Activated CD8-positive, alpha-beta memory T cell treated with anti-CD3 and anti-CD28 coated beads for 36 hours (primary cell): Measurements from ENCODE around the gene HRAS. TPM values are rescaled to one million over a fixed set of nuclear protein-coding genes. Genes with fewer than 3 reads are reported as not detected.

Source experiments
- CTCF ChIA-PET: fragments of 350-600 bp; sonication (Branson Sonifier 250); formaldehyde crosslinking; loops from one replicate; lab custom pipeline; 2021; ENCODE audit warnings: antibody characterized with exemption; lab: Charles Lee
- POLR2A ChIA-PET: fragments of 350-600 bp; sonication (Branson Sonifier 250); formaldehyde crosslinking; loops from one replicate; lab custom pipeline; 2021; ENCODE audit warnings: antibody characterized with exemption; lab: Charles Lee
- total RNA-seq, 2 experiments: library from RNA; stranded (reverse); gene quantifications; one replicate each; pipeline ENCODE4 v1.2.3, GENCODE V29; 2021

The HRAS gene
- total RNA-seq, 2 experiments from 2014 or later: 75.2 to 79.1 TPM

DNA sequence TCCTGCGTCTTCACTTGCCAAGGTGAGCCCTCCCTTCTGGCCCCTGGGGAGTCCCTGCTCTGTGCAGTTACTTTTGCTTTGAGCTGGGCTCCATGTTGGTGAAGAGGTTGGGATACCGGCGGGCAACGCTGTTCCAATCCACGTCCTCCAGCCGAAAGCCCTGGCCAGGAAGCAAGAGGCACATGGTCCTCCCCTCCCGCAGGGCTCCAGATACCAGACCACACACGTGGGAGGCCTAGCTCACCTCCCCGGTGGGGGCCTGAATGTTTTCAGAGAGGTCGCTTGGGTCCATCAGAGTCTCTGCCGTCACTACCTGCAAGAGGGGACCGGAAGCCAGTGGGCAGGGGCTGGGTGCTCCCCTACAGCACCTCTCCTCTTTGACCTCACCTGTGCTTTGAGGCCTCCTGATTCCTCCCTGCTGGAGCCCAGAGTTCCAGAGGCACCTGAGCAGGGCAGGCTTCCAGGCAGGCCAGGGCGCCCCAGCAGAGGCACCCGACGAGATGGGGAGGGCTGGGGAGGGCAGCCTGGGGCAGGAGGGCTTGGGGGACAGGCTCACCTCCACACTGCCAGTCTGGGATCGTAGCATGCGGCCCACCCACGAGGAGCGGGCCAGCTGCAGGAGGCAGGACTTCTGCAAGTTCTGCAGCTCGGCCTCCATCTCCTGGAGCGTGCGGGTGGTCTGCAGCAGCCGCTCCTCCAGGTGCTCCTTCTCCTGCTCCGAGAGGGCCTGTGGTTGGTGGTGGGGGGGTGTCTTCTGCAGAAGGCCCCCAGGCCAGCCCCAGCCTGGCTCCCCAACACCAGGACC lies 22.2 kb upstream of the HRAS start:
- POLR2A ChIA-PET: interaction anchor here (1.1 kb wide), 1 partner anchor 22 kb away, joined by 3 read pairs; no protein-coding TSS in a partner anchor
- CTCF ChIA-PET: interaction anchor here (6.5 kb wide), 1 partner anchor 166 kb away, joined by 59 read pairs; no protein-coding TSS in a partner anchor

DNA sequence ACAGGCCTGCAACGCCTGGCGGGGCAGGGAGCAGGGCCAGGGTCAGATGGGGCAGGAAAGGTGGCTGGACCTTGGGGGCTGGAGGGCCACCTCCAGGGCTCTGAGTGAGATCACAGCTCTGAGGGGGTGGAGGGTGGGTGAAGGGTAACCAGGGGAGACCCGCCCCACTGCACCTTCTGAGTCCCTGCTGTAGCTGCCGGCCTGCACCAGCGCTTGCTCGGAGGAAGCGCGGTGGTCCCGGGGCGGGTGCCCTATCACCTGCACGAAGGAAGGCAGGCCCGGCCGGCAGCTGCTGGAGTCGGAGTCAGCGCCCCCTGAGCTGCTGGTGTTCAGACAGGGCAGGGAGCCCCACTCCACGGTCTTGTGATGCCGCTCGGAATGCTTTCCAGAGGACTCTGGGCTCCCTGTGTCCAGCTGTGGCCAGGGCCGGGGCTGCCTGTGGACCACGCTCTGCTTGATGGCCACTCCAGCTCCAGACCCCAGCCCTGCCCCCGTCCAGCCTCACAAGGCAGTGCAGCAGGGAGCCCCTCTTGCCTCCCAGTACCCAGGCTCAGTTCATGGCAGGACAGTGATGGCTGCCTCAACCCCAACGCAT lies 21.4 kb upstream of the HRAS start:
- CTCF ChIA-PET: interaction anchor here (0.5 to 6.5 kb wide), 6 partner anchors 11 to 167 kb away, joined by 3 to 59 read pairs (median 4); no protein-coding TSS in a partner anchor
- POLR2A ChIA-PET: interaction anchor here (1.1 kb wide), 2 partner anchors 12 to 21 kb away, joined by 3 read pairs; no protein-coding TSS in a partner anchor

DNA sequence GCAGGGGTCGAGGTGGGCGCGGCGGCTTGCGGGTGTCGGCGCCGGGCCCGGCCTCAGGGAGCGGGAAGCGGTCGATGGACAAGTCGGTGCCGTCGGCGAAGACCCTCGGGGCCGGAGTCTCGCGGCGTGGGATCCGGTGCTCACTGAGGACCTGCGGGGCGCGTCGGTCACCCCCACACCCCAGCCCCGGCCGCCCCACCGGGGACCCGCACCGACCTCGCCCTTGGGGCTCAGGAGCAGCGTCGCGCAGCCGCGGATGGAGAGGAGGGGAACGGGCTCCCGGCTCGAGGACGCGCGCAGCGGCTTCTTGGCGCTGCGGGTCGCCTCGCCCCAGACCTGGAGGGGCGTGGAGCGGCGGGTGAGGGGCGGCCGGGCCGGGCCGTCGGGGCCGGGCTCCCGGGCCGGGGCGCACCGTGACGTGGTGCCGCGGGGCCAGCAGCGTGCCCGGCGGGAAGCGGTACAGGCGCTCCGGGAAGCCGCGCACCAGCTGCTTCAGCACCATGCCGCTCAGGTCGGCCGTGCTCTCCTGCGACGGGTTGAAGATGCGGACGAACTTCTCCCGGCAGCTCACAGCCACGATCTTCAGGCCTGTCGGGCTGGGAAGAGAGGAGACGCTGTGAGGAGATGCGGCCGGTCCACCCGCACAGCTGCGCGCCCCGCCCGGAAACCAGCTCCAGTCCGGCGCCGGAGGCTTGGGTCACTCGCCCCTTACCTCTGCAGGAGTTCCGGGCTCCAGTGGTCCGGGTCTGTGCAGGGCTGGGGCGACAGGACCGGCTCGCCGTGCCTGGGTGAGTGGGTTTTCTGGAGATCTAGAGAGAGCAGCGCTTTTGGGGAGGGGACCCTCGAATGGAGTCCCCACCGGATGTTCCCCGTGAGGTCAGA lies 20.6 kb upstream of the HRAS start:
- ChIA-PET CTCF (interaction anchor here (0.5 to 6.5 kb wide), 9 partner anchors 11 to 168 kb away, joined by 3 to 59 read pairs (median 4); no protein-coding TSS in a partner anchor), POLR2A (interaction anchor here (0.9 to 1.1 kb wide), 3 partner anchors 8 to 20 kb away, joined by 3 to 4 read pairs (median 3); no protein-coding TSS in a partner anchor)

DNA sequence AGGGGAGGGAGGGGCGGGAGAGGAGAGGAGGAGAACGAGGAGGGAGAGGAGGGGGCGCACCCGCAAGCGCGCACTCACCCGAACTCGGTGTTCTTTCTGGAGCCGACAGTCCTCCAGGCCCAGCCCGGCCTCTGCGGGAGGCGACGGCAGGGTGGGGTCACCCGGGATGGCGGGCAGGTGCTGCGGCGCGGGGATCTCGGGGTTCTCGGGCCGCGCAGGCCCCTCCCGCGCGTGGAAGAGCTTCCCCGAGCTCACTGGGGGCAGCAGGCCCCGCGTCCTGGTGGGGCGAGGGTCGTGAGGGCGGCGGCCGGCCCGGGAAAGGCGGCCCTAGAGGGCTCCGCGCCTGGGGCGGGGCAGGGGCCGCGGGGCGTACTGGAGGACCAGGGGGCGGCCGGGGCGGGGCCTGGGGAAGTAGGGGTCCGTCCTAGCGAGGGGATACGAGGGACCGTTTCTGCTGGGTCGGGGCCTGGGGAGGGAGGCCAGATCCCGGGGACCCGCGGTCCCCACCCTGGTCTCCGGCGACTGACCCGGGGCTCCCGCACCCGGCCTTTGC lies 19.9 kb upstream of the HRAS start:
- POLR2A ChIA-PET: interaction anchor here (0.9 to 1.5 kb wide), 3 partner anchors 9 to 21 kb away, joined by 4 to 5 read pairs (median 4); partner anchors contain the start of gene PHRF1
- CTCF ChIA-PET: interaction anchor here (0.8 to 6.5 kb wide), 11 partner anchors 13 to 173 kb away, joined by 3 to 59 read pairs (median 4); partner anchors contain the start of gene PHRF1

- ChIA-PET POLR2A (interaction anchor here (0.9 to 1.5 kb wide), 3 partner anchors 9 to 21 kb away, joined by 4 to 5 read pairs (median 4); partner anchors contain the start of gene PHRF1), CTCF (interaction anchor here (0.6 to 6.5 kb wide), 13 partner anchors 9 to 175 kb away, joined by 3 to 59 read pairs (median 4); partner anchors contain the start of gene PHRF1)
These were observed 19.3 kb upstream of the HRAS start for GRCh38 chr11:554428-555226.

- CTCF ChIA-PET: interaction anchor here (0.9 to 6.5 kb wide), 7 partner anchors 9 to 174 kb away, joined by 4 to 59 read pairs (median 5); partner anchors contain the start of gene PHRF1
- POLR2A ChIA-PET: interaction anchor here (1.4 to 1.5 kb wide), 2 partner anchors 14 to 22 kb away, joined by 4 to 5 read pairs; partner anchors contain the start of gene PHRF1
These were observed 18.6 kb upstream of the HRAS start for GRCh38 chr11:553988-554340.

DNA sequence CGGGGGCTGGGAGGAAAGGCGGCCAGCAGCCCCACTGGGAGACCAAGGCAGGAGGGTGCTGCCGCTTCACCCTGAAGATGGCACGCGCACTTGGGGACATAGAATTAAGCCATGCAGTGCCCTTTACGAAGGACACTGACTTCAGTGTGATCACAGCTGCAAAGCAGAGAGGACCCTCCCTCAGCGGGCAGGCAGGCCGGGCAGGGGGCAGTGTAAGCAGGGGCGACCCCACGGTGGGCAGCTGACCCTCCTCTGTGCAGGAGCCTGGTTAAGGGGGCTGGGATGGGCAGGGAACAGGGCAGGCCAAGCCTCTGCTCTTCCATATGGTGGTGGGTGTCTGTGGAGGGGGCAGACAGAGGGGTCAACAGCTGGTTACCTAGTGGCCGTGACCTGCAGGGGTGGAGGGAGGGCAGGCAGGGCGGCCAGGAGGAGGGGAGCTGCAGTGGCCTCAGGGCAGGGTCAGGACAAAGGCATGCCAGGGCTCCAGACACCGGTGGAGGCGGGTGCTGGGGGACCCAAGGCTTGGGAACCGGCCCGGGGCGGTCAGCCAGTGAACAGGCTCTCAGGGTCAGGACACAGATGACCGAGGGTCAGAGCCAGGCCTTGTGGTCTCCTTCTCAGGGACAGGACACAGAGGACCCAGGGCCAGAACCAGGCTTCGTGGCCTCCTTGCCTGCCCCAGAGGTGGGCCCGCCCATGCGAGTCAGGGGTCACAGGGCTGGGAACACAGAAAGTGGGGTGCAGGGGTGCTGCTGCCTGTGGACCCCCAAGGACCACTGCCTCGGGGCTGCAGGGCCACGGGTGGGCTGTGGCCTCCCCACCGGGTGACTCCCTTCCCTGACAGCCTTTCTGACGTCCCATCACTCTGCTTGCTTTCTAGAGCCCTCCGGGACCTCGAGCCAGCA lies 18.0 kb upstream of the HRAS start:
- CTCF ChIA-PET: interaction anchor here (2.8 to 6.5 kb wide), 2 partner anchors 35 to 170 kb away, joined by 12 to 59 read pairs; no protein-coding TSS in a partner anchor
- POLR2A ChIA-PET: no interaction called here

DNA sequence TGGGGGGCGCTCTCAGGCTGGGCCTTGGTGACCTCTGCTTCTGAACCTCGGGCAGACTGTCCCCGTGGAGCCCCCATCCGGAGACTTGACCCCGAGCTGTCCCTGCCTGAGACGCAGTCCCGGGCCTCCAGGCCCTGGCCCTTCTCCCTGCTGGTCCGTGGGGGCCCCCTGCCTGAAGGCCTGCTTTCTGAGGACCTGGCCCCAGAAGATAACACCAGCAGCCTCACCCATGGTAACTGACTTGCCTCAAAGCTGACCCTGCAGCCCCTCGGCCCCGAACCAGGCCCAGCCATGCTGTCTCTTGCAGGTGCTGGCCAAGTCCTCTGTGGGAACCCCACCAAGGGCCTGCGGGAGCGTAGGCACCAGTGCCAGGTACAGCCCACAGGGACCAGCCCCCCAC lies 16.2 kb upstream of the HRAS start:
- ChIA-PET CTCF (interaction anchor here (1.0 to 6.5 kb wide), 2 partner anchors 32 to 172 kb away, joined by 3 to 59 read pairs; no protein-coding TSS in a partner anchor), POLR2A (no interaction called here)

DNA sequence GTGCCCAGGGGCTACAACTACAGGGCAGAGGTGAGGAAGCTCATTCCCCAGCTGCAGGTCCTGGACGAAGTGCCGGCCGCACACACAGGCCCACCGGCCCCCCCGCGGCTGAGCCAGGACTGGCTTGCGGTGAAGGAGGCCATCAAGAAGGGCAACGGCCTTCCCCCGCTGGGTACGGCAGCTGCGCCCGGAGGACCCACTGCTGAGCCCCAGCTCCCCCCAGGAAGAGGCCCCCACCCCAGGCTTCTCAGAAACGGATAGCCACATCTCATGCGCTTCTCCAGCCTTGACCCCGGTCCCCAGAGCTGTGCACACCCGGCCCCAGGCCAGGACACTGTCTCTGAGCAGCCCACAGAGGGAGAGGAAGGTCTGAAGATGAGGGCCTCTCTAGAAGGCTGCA lies 15.8 kb upstream of the HRAS start:
- ChIA-PET POLR2A (interaction anchor here (0.9 kb wide), 1 partner anchor 16 kb away, joined by 3 read pairs; the partner anchor contains the start of gene HRAS), CTCF (interaction anchor here (0.6 to 1.0 kb wide), 2 partner anchors 32 to 217 kb away, joined by 3 read pairs; no protein-coding TSS in a partner anchor)

DNA sequence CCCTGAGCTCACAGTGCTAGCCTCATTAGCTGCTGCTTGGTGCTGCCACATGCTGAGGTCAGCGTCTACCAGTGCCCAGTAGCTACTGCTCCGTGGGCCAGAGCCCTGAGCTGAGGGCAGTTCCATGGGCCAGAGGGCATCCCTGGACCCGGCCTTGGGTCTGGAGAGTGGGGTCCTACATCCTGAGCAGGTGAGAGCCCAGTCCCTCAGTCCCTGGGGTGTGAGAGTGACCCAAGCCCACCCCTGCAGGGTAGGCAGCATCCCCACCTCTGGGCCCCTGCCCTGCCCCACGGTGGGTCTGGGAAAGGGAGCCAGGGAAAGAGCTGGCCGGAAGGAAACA lies 15.3 kb upstream of the HRAS start:
- ChIA-PET CTCF (interaction anchor here (0.6 to 1.0 kb wide), 2 partner anchors 32 to 217 kb away, joined by 3 read pairs; no protein-coding TSS in a partner anchor), POLR2A (interaction anchor here (0.9 kb wide), 1 partner anchor 15 kb away, joined by 3 read pairs; the partner anchor contains the start of gene HRAS)

DNA sequence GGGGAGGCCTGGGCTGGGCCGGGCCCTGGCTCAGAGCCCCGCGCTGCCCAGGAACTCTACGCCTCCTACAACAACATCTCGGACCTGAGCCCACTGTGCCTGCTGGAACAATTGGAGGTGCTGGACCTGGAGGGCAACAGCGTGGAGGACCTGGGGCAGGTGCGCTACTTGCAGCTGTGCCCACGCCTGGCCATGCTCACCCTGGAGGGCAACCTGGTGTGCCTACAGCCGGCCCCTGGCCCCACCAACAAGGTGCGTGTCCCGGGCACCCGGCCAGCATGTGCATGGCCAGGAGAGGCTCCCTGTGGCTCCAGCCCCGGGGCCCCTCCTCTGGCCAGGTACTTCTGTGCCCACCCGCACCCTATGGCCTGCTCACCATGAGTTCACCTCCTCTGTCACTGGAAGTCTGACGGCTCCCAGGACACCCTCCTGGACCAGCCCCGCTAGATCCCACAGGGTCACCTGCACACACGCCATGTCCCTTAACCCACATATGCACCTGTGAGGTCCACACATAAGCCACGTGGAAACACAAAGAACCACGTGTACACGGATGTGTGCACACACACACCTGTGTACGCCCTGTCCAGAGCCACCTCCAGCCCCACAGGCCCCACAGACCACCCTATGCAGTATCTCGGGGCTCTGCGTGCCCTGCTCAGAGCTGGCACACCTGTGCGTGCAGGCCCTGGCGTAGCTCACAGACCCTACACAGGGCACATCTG lies 14.8 kb upstream of the HRAS start:
- POLR2A ChIA-PET: interaction anchor here (0.9 kb wide), 1 partner anchor 15 kb away, joined by 3 read pairs; the partner anchor contains the start of gene HRAS
- CTCF ChIA-PET: interaction anchor here (1.0 kb wide), 1 partner anchor 31 kb away, joined by 3 read pairs; no protein-coding TSS in a partner anchor

GRCh38 chr11:548700-549603 lies 13.6 kb upstream of the HRAS start:
- POLR2A ChIA-PET: interaction anchor here (0.9 kb wide), 1 partner anchor 15 kb away, joined by 3 read pairs; no protein-coding TSS in a partner anchor
- CTCF ChIA-PET: no interaction called here

DNA sequence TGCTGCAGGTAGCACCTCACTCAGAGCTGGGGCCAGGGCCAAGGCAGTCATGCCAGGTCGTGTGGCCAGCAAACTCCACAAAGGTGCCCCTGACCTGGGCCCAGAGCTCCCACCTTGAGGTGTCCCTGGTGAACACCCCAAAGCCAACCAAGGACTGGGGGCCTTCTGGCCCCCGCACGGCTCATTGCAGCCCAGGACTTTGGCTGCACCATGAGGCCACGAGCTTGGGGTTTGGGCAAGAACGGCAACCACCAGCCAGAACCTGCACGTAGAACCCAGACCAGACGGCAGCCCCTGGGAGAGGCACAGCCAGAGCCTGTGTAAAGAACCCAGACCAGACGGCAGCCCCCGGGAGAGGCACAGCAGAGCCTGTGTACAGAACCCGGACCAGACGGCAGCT lies 9.8 kb upstream of the HRAS start:
- ChIA-PET POLR2A (no interaction called here), CTCF (interaction anchor here (1.5 to 1.6 kb wide), 2 partner anchors 9 to 11 kb away, joined by 3 to 4 read pairs; no protein-coding TSS in a partner anchor)

DNA sequence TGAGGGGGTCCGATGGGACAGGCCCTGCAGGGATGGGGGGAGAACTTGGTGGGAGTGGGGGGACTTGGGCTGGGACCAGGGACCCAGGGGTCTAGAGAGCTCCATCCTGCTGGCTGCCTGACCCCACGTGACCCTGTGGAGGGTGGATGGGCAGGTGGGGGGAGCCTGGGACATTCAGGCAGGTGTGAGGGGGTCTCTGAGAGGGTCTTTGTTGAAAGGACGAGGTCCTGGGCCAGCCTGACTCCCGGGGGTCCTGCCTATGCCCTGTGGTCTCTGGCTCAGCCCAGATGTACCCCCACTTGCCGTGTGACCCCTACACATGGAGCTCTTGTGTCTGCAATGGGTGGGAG lies 9.4 kb upstream of the HRAS start:
- ChIA-PET POLR2A (no interaction called here), CTCF (interaction anchor here (1.5 to 1.6 kb wide), 2 partner anchors 10 to 12 kb away, joined by 3 to 4 read pairs; no protein-coding TSS in a partner anchor)
